ENCODE measurements around the gene PRDM15. TPM values are rescaled to one million over a fixed set of nuclear protein-coding genes. Genes with fewer than 3 reads are reported as not detected.

The PRDM15 gene
- total and polyA plus RNA-seq, 2 experiments from 2014 or later, result 3.0 to 10.6 TPM

DNA sequence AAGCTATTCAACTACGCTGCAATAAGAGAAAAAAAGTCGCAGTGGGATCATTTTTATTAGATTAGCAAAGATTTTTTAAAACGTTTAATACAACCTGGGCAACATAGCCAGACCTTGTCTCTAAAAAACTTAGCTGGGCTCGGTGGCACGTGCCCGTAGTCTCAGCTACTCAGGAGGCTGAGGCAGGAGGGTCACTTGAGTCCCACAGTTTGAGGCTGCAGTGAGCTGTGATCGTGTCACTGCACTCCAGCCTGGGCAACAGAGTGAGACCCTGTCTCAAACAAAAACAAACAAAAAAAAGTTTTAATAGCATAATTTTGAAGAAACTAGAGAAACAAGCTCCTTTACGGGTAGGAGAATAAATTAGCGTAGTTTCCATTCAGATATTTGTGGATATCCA lies 1.0 kb upstream of the PRDM15 start:
- Mint-ChIP-seq H3K27ac (no peak overlapping the region), H3K9me3 (no peaks in the 10 kb centered on the region), H3K36me3 (ENCODE audit: low read depth) (peaks cover 3% of the 10 kb centered on the region; the same call in 1 of the 3 replicates), H3K27me3 (ENCODE audit: insufficient read depth, low read depth, poor library complexity) (peaks cover 5% of the 10 kb centered on the region), H3K4me3 (peak overlapping the region; percentile 87), H3K4me1 (peaks cover 22% of the 10 kb centered on the region)
- Histone ChIP-seq H3K27me3 (ENCODE audit: insufficient read depth) (no peaks in the 10 kb centered on the region), H3K27ac (ENCODE audit: low read depth) (no peak overlapping the region), H2AFZ (no peak overlapping the region), H4K20me1 (replicated peaks; ENCODE audit: insufficient read depth) (peaks cover 5% of the 10 kb centered on the region), H3K4me2 (peak overlapping the region; percentile 85), H3K4me3 (peak overlapping the region; percentile 79; the same call in 1 of the 2 replicates), H3F3A (replicated peaks; ENCODE audit: low read depth) (no peaks in the 10 kb centered on the region), H3K36me3 (ENCODE audit: insufficient read depth) (no peaks in the 10 kb centered on the region), H3K79me2 (replicated peaks; ENCODE audit: insufficient read depth) (peaks cover 32% of the 10 kb centered on the region), H3K9me2 (ENCODE audit: insufficient read depth) (no peaks in the 10 kb centered on the region), H3K4me1 (ENCODE audit: insufficient read depth) (peaks cover 7% of the 10 kb centered on the region)
- TF ChIP-seq JUNB (IDR thresholded peaks at IDR 0.05; ENCODE audit: unreplicated experiment) (no peak), STAT1 (IDR thresholded peaks at IDR 0.05; ENCODE audit: unreplicated experiment) (no peak), EZH2 (IDR thresholded peaks at IDR 0.05; ENCODE audit: low read depth, unreplicated experiment) (no peak), CREB1 (CRISPR knock-in tag; IDR thresholded peaks at IDR 0.05; ENCODE audit: low read depth) (no peak)
- TF ChIP-seq, protein P1, sequence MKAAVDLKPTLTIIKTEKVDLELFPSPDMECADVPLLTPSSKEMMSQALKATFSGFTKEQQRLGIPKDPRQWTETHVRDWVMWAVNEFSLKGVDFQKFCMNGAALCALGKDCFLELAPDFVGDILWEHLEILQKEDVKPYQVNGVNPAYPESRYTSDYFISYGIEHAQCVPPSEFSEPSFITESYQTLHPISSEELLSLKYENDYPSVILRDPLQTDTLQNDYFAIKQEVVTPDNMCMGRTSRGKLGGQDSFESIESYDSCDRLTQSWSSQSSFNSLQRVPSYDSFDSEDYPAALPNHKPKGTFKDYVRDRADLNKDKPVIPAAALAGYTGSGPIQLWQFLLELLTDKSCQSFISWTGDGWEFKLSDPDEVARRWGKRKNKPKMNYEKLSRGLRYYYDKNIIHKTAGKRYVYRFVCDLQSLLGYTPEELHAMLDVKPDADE (IDR thresholded peaks at IDR 0.05), result no peak
- TF ChIP-seq, protein P2, sequence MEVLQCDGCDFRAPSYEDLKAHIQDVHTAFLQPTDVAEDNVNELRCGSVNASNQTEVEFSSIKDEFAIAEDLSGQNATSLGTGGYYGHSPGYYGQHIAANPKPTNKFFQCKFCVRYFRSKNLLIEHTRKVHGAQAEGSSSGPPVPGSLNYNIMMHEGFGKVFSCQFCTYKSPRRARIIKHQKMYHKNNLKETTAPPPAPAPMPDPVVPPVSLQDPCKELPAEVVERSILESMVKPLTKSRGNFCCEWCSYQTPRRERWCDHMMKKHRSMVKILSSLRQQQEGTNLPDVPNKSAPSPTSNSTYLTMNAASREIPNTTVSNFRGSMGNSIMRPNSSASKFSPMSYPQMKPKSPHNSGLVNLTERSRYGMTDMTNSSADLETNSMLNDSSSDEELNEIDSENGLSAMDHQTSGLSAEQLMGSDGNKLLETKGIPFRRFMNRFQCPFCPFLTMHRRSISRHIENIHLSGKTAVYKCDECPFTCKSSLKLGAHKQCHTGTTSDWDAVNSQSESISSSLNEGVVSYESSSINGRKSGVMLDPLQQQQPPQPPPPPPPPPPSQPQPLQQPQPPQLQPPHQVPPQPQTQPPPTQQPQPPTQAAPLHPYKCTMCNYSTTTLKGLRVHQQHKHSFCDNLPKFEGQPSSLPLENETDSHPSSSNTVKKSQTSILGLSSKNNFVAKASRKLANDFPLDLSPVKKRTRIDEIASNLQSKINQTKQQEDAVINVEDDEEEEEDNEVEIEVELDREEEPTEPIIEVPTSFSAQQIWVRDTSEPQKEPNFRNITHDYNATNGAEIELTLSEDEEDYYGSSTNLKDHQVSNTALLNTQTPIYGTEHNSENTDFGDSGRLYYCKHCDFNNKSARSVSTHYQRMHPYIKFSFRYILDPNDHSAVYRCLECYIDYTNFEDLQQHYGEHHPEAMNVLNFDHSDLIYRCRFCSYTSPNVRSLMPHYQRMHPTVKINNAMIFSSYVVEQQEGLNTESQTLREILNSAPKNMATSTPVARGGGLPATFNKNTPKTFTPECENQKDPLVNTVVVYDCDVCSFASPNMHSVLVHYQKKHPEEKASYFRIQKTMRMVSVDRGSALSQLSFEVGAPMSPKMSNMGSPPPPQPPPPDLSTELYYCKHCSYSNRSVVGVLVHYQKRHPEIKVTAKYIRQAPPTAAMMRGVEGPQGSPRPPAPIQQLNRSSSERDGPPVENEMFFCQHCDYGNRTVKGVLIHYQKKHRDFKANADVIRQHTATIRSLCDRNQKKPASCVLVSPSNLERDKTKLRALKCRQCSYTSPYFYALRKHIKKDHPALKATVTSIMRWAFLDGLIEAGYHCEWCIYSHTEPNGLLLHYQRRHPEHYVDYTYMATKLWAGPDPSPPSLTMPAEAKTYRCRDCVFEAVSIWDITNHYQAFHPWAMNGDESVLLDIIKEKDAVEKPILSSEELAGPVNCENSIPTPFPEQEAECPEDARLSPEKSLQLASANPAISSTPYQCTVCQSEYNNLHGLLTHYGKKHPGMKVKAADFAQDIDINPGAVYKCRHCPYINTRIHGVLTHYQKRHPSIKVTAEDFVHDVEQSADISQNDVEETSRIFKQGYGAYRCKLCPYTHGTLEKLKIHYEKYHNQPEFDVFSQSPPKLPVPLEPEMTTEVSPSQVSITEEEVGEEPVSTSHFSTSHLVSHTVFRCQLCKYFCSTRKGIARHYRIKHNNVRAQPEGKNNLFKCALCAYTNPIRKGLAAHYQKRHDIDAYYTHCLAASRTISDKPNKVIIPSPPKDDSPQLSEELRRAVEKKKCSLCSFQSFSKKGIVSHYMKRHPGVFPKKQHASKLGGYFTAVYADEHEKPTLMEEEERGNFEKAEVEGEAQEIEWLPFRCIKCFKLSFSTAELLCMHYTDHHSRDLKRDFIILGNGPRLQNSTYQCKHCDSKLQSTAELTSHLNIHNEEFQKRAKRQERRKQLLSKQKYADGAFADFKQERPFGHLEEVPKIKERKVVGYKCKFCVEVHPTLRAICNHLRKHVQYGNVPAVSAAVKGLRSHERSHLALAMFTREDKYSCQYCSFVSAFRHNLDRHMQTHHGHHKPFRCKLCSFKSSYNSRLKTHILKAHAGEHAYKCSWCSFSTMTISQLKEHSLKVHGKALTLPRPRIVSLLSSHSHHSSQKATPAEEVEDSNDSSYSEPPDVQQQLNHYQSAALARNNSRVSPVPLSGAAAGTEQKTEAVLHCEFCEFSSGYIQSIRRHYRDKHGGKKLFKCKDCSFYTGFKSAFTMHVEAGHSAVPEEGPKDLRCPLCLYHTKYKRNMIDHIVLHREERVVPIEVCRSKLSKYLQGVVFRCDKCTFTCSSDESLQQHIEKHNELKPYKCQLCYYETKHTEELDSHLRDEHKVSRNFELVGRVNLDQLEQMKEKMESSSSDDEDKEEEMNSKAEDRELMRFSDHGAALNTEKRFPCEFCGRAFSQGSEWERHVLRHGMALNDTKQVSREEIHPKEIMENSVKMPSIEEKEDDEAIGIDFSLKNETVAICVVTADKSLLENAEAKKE (CRISPR knock-in tag; IDR thresholded peaks at IDR 0.05), result no peak
- DNase-seq (ENCODE audit: low spot score) (no peak), ATAC-seq (no peak)

All from GM23338 (cell line).